H1 (cell line): ENCODE data around the gene TMEM44.

Experiments
- CTCF ChIP-seq, 3 experiments: IDR thresholded peaks; 1 replicate in 2 of 3; 2 replicates in 1 of 3; pipeline versions ENCODE4 v1.5.1 to v1.6.1; 2011; ENCODE audit warnings: low read length in 3 of 3, mild to moderate bottlenecking in 3 of 3, inconsistent platforms in 2 of 3, low read depth in 1 of 3, moderate library complexity in 1 of 3; ENCODE audit not compliant: insufficient read depth in 1 of 3; ENCODE audit errors: control extremely low read depth in 1 of 3
- JUND ChIP-seq: IDR thresholded peaks from 2 replicates; pipeline ENCODE4 v1.6.1; 2011; ENCODE audit warnings: mild to moderate bottlenecking, improper control_type of control experiment, low read length
- KDM5A ChIP-seq: fragments of 200-600 bp; IDR thresholded peaks from 2 replicates; pipeline ENCODE4 v1.7.1; 2012; ENCODE audit warnings: mild to moderate bottlenecking, low read length, inconsistent platforms, mixed read lengths
- SIRT6 ChIP-seq: IDR thresholded peaks from one replicate; pipeline ENCODE4 v1.7.1; 2012; ENCODE audit warnings: low read length, inconsistent platforms
- SRF ChIP-seq: IDR thresholded peaks from 2 replicates; pipeline ENCODE4 v1.6.1; 2011; ENCODE audit warnings: mild to moderate bottlenecking, low read depth, low read length, moderate library complexity
- ZNF274 ChIP-seq: IDR thresholded peaks from 2 replicates; pipeline ENCODE4 v1.7.0; 2012; ENCODE audit warnings: low read length, borderline replicate concordance; ENCODE audit errors: extremely low read depth

- no peak for TF ChIP-seq CTCF (IDR thresholded peaks at IDR 0.05; ENCODE audit: control extremely low read depth in 1 of 3, insufficient read depth in 1 of 3, low read depth in 1 of 3, low read length in 3 of 3)
- no peak for TF ChIP-seq ZNF274
- TF ChIP-seq SRF, result no peak
- TF ChIP-seq SIRT6, result no peak
- no peak for TF ChIP-seq KDM5A
- no peak for TF ChIP-seq JUND
Measured at GRCh38 chr3:194588741-194589140, 44.5 kb downstream of the TMEM44 start.
